OCI-LY1 (cell line): ENCODE measurements around the gene CFAP99.

Experiments
- H2AFZ ChIP-seq: fragments of 200-600 bp; sonication (generic), shearing (Covaris generic); 2 replicates; pipeline ENCODE4 v1.6.0; 2014; ENCODE audit warnings: antibody characterized with exemption, mild to moderate bottlenecking, low read length
- H3F3A ChIP-seq: fragments of 200-600 bp; sonication (generic), shearing (Covaris generic); 2 replicates; pipeline ENCODE4 v1.6.0; 2014; ENCODE audit warnings: mild to moderate bottlenecking, antibody characterized with exemption, low read length, moderate library complexity; ENCODE audit not compliant: insufficient read depth
- H3K27ac ChIP-seq: fragments of 200-600 bp; sonication (generic); 2 replicates; pipeline ENCODE4 v1.5.1; 2014; ENCODE audit warnings: low read length, mixed run types, mild to moderate bottlenecking, low read depth; ENCODE audit not compliant: poor library complexity, severe bottlenecking
- H3K27me3 ChIP-seq: fragments of 200-600 bp; sonication (generic); 2 replicates; pipeline ENCODE4 v1.6.0; 2014; ENCODE audit warnings: antibody characterized with exemption, mild to moderate bottlenecking, low read length, moderate library complexity; ENCODE audit not compliant: insufficient read depth
- H3K36me3 ChIP-seq: fragments of 200-600 bp; sonication (generic); 2 replicates; pipeline ENCODE4 v1.6.1; 2014; ENCODE audit warnings: mild to moderate bottlenecking, antibody characterized with exemption, low read length, moderate library complexity, mixed read lengths; ENCODE audit not compliant: insufficient read depth
- H3K4me1 ChIP-seq: fragments of 200-600 bp; sonication (generic); 2 replicates; pipeline ENCODE4 v1.5.1; 2014; ENCODE audit warnings: mild to moderate bottlenecking, low read length, moderate library complexity; ENCODE audit not compliant: insufficient read depth, severe bottlenecking
- H3K4me2 ChIP-seq: fragments of 200-600 bp; sonication (generic), shearing (Covaris generic); 2 replicates; pipeline ENCODE4 v1.6.1; 2014; ENCODE audit warnings: low read length
- H3K4me3 ChIP-seq: fragments of 200-600 bp; sonication (generic); 2 replicates; pipeline ENCODE4 v1.5.1; 2014; ENCODE audit warnings: low read length, low read depth, mild to moderate bottlenecking, mixed read lengths; ENCODE audit not compliant: poor library complexity, severe bottlenecking
- H3K79me2 ChIP-seq: fragments of 200-600 bp; shearing (Covaris generic); 2 replicates; pipeline ENCODE4 v1.6.1; 2016; ENCODE audit warnings: mixed run types, low read length, mixed read lengths; ENCODE audit not compliant: insufficient read depth
- H3K9ac ChIP-seq: fragments of 200-600 bp; sonication (generic), shearing (Covaris generic); 2 replicates; pipeline ENCODE4 v1.6.1; 2014; ENCODE audit warnings: mild to moderate bottlenecking, low read length, mixed read lengths
- H3K9me2 ChIP-seq: fragments of 200-600 bp; sonication (generic), shearing (Covaris generic); 2 replicates; pipeline ENCODE4 v1.6.1; 2014; ENCODE audit warnings: low read depth, mild to moderate bottlenecking, low read length, mixed read lengths
- H3K9me3 ChIP-seq: fragments of 200-600 bp; shearing (Covaris generic); 2 replicates; pipeline ENCODE4 v1.6.1; 2014; ENCODE audit warnings: low read length, mixed read lengths
- H4K20me1 ChIP-seq: fragments of 200-600 bp; sonication (generic), shearing (Covaris generic); 2 replicates; pipeline ENCODE4 v1.6.0; 2016; ENCODE audit warnings: mild to moderate bottlenecking, low read length; ENCODE audit not compliant: insufficient read depth
- CTCF ChIP-seq: fragments of 200-600 bp; sonication (generic), shearing (Covaris generic); IDR thresholded peaks from 2 replicates; pipeline ENCODE4 v1.5.1; 2017; ENCODE audit warnings: mild to moderate bottlenecking, antibody characterized with exemption, low read length, moderate library complexity, mixed read lengths
- EZH2 ChIP-seq: fragments of 200-600 bp; sonication (generic), shearing (Covaris generic); IDR thresholded peaks from 2 replicates; pipeline ENCODE4 v1.8.0; 2017; ENCODE audit warnings: borderline replicate concordance, mixed run types, mild to moderate bottlenecking, antibody characterized with exemption, low read length, moderate library complexity, mixed read lengths

Gene CFAP99

GRCh38 chr4:2402941-2403340 lies 15.8 kb upstream of the CFAP99 start:
- Histone ChIP-seq H4K20me1 (no peaks in the 10 kb centered on the region), H3K9ac (no peak overlapping the region), H3K9me2 (no peaks in the 10 kb centered on the region), H3K9me3 (no peaks in the 10 kb centered on the region), H3K4me3 (no peak overlapping the region), H3K4me2 (no peak overlapping the region), H3K4me1 (no peaks in the 10 kb centered on the region), H3K36me3 (no peaks in the 10 kb centered on the region), H3K27me3 (no peaks in the 10 kb centered on the region), H3K27ac (no peak overlapping the region), H3K79me2 (no peaks in the 10 kb centered on the region), H3F3A (no peaks in the 10 kb centered on the region), H2AFZ (no peak overlapping the region)
- TF ChIP-seq CTCF (no peak), EZH2 (no peak)

- Histone ChIP-seq H3K9me2 (no peaks in the 10 kb centered on the region), H2AFZ (no peak overlapping the region), H3K4me2 (no peak overlapping the region), H3K27ac (no peak overlapping the region), H4K20me1 (no peaks in the 10 kb centered on the region), H3K36me3 (no peaks in the 10 kb centered on the region), H3F3A (no peaks in the 10 kb centered on the region), H3K27me3 (no peaks in the 10 kb centered on the region), H3K4me1 (no peaks in the 10 kb centered on the region), H3K9ac (no peak overlapping the region), H3K4me3 (no peak overlapping the region), H3K79me2 (no peaks in the 10 kb centered on the region), H3K9me3 (no peaks in the 10 kb centered on the region)
- no peak for TF ChIP-seq CTCF
- no peak for TF ChIP-seq EZH2
Measured at GRCh38 chr4:2406406-2406805, 12.3 kb upstream of the CFAP99 start.

- H3K9me3 ChIP-seq, result no peaks in the 10 kb centered on the region
- H3K36me3 ChIP-seq, result no peaks in the 10 kb centered on the region
- no peaks in the 10 kb centered on the region for H3F3A ChIP-seq
- no peaks in the 10 kb centered on the region for H3K79me2 ChIP-seq
- no peaks in the 10 kb centered on the region for H4K20me1 ChIP-seq
- no peaks in the 10 kb centered on the region for H3K27me3 ChIP-seq
- H3K4me2 ChIP-seq, result no peak overlapping the region
- H3K4me3 ChIP-seq, result no peak overlapping the region
- H3K9ac ChIP-seq, result no peak overlapping the region
- no peak overlapping the region for H3K27ac ChIP-seq
- H2AFZ ChIP-seq, result no peak overlapping the region
- no peaks in the 10 kb centered on the region for H3K4me1 ChIP-seq
- TF ChIP-seq CTCF (no peak), EZH2 (no peak)
- no peaks in the 10 kb centered on the region for H3K9me2 ChIP-seq
Measured at GRCh38 chr4:2406920-2407319, 11.8 kb upstream of the CFAP99 start.
